NCI-H446 (cell line): Measurements from ENCODE around the gene STAG1.
"Not testable (repeated sequence)": the region's sequence is repeated elsewhere in the genome, so short reads cannot be mapped to it uniquely, and the experiment has no call there.

Source experiments
- DNase-seq, 2 experiments: peaks; one replicate each; lab custom pipeline; 2025; lab: John Stamatoyannopoulos, UW

STAG1 gene

GRCh38 chr3:136409549-136409948, 342.6 kb downstream of the STAG1 start:
- DNase-seq: no peak

GRCh38 chr3:136404056-136404455, 348.1 kb downstream of the STAG1 start:
- no peak for DNase-seq

GRCh38 chr3:136396916-136397315, 355.3 kb downstream of the STAG1 start:
- no peak for DNase-seq

- no peak for DNase-seq
Observed at GRCh38 chr3:136390574-136390973, 361.6 kb downstream of the STAG1 start.

- peak in 1 of 2 experiments; percentile 9 for DNase-seq
Observed at GRCh38 chr3:136387031-136387430, 365.1 kb downstream of the STAG1 start.

- DNase-seq: no peak
Observed at GRCh38 chr3:136385457-136385856, 366.7 kb downstream of the STAG1 start.

GRCh38 chr3:136381051-136381450, 371.1 kb downstream of the STAG1 start:
- no peak for DNase-seq

GRCh38 chr3:136380530-136380929, 371.6 kb downstream of the STAG1 start:
- no peak for DNase-seq

GRCh38 chr3:136378011-136378410, 374.2 kb downstream of the STAG1 start:
- no peak for DNase-seq

GRCh38 chr3:136377508-136377907, 374.7 kb downstream of the STAG1 start:
- no peak for DNase-seq

GRCh38 chr3:136375800-136376199, 376.4 kb downstream of the STAG1 start:
- not testable (repeated sequence) for DNase-seq

GRCh38 chr3:136366289-136366688, 385.9 kb downstream of the STAG1 start:
- peak in 1 of 2 experiments; percentile 3 for DNase-seq

GRCh38 chr3:136353461-136353860, 398.7 kb downstream of the STAG1 start:
- no peak for DNase-seq

GRCh38 chr3:136351905-136352304, 400.3 kb downstream of the STAG1 start:
- no peak for DNase-seq

GRCh38 chr3:136351351-136351750, 400.8 kb downstream of the STAG1 start:
- DNase-seq: no peak

- no peak for DNase-seq
Observed at GRCh38 chr3:136350557-136350956, 401.6 kb downstream of the STAG1 start.

GRCh38 chr3:136350132-136350531, 402.0 kb downstream of the STAG1 start:
- no peak for DNase-seq

- DNase-seq: no peak
Observed at GRCh38 chr3:136346486-136346885, 405.7 kb downstream of the STAG1 start.

- peak in 1 of 2 experiments; percentile 41 for DNase-seq
Observed at GRCh38 chr3:136343873-136344555, 408.2 kb downstream of the STAG1 start.

- DNase-seq: no peak
Observed at GRCh38 chr3:136343446-136343845, 408.7 kb downstream of the STAG1 start.

GRCh38 chr3:136336329-136337100, 415.7 kb downstream of the STAG1 start:
- DNase-seq: no peak

GRCh38 chr3:136334726-136335125, 417.5 kb downstream of the STAG1 start:
- not testable (repeated sequence) for DNase-seq

GRCh38 chr3:136334209-136334608, 418.0 kb downstream of the STAG1 start:
- DNase-seq: no peak
